ENCODE measurements around the gene IFRD1.

DNA sequence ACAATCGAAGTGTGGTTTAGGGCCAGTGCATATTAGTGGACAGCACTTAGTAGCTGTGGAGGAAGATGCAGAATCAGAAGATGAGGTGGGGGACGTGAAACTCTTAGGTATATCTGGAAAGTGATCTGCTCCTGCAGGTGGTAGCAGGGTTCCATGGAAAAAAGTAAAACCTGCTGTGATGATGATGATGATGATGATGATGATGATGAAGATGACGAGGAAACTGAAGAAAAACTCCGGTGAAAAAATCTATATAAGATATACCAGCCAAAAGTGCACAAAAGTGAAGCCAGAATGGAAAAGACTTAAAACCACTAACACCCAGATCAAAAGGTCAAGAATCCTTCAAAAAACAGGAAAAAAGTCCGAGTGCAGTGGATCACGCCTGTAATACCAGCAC, 70.5 kb downstream of the IFRD1 start:
- TF ChIP-seq CREB1 (IDR thresholded peaks at IDR 0.05; ENCODE audit: low read depth), result no peak
- TF ChIP-seq, protein P1, sequence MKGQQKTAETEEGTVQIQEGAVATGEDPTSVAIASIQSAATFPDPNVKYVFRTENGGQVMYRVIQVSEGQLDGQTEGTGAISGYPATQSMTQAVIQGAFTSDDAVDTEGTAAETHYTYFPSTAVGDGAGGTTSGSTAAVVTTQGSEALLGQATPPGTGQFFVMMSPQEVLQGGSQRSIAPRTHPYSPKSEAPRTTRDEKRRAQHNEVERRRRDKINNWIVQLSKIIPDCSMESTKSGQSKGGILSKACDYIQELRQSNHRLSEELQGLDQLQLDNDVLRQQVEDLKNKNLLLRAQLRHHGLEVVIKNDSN (IDR thresholded peaks at IDR 0.05), result no peak
- no peak for TF ChIP-seq EP300 (IDR thresholded peaks at IDR 0.05; ENCODE audit: borderline replicate concordance)
- no peak for TF ChIP-seq CEBPB (IDR thresholded peaks at IDR 0.05)
- no peak for TF ChIP-seq EGR1 (IDR thresholded peaks at IDR 0.05)
- no peak for TF ChIP-seq RAD21 (IDR thresholded peaks at IDR 0.05; ENCODE audit: low read depth)
- TF ChIP-seq, protein P2, sequence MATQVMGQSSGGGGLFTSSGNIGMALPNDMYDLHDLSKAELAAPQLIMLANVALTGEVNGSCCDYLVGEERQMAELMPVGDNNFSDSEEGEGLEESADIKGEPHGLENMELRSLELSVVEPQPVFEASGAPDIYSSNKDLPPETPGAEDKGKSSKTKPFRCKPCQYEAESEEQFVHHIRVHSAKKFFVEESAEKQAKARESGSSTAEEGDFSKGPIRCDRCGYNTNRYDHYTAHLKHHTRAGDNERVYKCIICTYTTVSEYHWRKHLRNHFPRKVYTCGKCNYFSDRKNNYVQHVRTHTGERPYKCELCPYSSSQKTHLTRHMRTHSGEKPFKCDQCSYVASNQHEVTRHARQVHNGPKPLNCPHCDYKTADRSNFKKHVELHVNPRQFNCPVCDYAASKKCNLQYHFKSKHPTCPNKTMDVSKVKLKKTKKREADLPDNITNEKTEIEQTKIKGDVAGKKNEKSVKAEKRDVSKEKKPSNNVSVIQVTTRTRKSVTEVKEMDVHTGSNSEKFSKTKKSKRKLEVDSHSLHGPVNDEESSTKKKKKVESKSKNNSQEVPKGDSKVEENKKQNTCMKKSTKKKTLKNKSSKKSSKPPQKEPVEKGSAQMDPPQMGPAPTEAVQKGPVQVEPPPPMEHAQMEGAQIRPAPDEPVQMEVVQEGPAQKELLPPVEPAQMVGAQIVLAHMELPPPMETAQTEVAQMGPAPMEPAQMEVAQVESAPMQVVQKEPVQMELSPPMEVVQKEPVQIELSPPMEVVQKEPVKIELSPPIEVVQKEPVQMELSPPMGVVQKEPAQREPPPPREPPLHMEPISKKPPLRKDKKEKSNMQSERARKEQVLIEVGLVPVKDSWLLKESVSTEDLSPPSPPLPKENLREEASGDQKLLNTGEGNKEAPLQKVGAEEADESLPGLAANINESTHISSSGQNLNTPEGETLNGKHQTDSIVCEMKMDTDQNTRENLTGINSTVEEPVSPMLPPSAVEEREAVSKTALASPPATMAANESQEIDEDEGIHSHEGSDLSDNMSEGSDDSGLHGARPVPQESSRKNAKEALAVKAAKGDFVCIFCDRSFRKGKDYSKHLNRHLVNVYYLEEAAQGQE (IDR thresholded peaks at IDR 0.05; ENCODE audit: low read depth), result no peak
- TF ChIP-seq TCF12 (IDR thresholded peaks at IDR 0.05; ENCODE audit: low read depth), result no peak
- TF ChIP-seq TAF1 (IDR thresholded peaks at IDR 0.05; ENCODE audit: low read depth), result no peak
- TF ChIP-seq, protein P3, sequence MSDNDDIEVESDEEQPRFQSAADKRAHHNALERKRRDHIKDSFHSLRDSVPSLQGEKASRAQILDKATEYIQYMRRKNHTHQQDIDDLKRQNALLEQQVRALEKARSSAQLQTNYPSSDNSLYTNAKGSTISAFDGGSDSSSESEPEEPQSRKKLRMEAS (IDR thresholded peaks at IDR 0.05), result no peak
- TF ChIP-seq NFIC (IDR thresholded peaks at IDR 0.05), result no peak
- no peak for TF ChIP-seq FOXM1 (IDR thresholded peaks at IDR 0.05; ENCODE audit: borderline replicate concordance, low read depth)
